ENCODE data around the gene CHI3L2. TPM values are rescaled to one million over a fixed set of nuclear protein-coding genes. Genes with fewer than 3 reads are reported as not detected.

Gene CHI3L2
- total RNA-seq, 6 donors from 2014 or later, result 2.1 to 115 (median 21.3) TPM

DNA sequence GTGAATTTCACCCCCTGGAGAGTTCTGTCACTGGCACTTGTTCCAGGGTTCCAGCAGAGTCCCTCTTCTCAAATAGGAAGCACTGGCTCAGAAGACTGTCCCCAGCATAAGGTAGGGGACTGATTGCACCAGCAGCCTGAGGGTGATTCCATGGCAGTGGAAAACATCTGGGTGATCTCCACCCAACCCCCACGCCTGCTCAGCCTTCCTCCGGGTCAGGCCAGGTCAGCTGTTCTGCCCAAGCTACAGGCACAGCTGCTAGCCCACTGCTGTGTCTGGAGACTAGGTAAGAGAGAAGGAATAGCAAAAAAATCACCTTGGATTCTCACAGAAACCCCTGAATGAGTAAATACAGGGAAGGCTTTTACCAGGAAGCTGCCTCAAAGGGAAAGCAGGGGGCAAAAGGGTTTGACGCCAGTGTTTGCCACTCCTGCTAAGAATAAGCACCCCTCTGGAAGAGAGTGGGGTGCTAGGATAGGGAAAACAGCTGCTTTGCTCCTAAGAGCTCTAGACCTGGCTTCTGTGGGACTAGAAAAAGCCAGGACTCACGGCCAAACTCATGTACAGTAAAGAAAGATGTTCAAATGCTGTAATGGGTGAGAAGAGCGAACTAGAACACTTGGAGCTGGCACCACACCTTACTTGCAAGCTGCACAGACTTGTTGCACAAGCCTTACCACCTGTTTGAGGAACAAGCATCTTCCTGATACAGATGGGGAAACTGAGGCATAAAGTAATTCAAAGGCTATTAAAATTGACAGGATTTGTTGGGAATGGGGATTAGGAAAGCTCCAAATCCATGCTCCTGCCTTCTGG is 26.0 kb upstream of the CHI3L2 start:
- H3K9me3 ChIP-seq, result no peaks in the 10 kb centered on the region
- no peaks in the 10 kb centered on the region for H3K27me3 ChIP-seq
- H3K4me1 ChIP-seq, result peaks cover 40 to 81% (median 58%) of the 10 kb centered on the region in 4 donors
- TF ChIP-seq, protein P1, sequence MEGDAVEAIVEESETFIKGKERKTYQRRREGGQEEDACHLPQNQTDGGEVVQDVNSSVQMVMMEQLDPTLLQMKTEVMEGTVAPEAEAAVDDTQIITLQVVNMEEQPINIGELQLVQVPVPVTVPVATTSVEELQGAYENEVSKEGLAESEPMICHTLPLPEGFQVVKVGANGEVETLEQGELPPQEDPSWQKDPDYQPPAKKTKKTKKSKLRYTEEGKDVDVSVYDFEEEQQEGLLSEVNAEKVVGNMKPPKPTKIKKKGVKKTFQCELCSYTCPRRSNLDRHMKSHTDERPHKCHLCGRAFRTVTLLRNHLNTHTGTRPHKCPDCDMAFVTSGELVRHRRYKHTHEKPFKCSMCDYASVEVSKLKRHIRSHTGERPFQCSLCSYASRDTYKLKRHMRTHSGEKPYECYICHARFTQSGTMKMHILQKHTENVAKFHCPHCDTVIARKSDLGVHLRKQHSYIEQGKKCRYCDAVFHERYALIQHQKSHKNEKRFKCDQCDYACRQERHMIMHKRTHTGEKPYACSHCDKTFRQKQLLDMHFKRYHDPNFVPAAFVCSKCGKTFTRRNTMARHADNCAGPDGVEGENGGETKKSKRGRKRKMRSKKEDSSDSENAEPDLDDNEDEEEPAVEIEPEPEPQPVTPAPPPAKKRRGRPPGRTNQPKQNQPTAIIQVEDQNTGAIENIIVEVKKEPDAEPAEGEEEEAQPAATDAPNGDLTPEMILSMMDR (IDR thresholded peaks at IDR 0.05), result no peak
- no peak for TF ChIP-seq POLR2AphosphoS5 (IDR thresholded peaks at IDR 0.05)
- TF ChIP-seq EP300 (IDR thresholded peaks at IDR 0.05), result no peak
- TF ChIP-seq POLR2A (IDR thresholded peaks at IDR 0.05), result no peak
- 43 to 76% methylated on average over 3 to 5 of the region's 5 CpGs for WGBS, 2 donors
- peak overlapping the region in 2 of 4 donors; percentile 43 to 46 for H3K4me3 ChIP-seq
- peaks cover 0 to 17% (median 6%) of the 10 kb centered on the region in 4 donors for H3K36me3 ChIP-seq
- peak overlapping the region; percentile 59 to 93 (median 86) for H3K27ac ChIP-seq
- ATAC-seq (ENCODE audit: low FRiP score in 2 of 2) (no peak), DNase-seq (no peak)

DNA sequence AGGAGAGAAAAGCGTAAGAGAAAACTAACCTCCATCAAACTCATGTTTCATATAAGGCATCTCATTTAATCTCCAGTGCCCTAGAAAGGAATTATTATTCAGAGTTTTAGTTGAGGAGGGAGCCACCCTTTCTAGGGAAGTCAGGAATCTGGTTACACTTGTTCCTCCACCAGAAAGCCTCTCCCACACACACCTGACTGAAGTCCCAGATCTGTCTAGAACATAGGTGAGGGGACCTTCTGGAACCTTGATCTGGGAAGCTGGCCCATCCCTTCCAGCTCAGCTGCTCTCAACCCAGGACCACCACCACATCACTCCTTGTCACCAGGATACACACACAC is 25.2 kb upstream of the CHI3L2 start:
- no peak for TF ChIP-seq POLR2A (IDR thresholded peaks at IDR 0.05)
- no peak for TF ChIP-seq POLR2AphosphoS5 (IDR thresholded peaks at IDR 0.05)
- no peak for TF ChIP-seq EP300 (IDR thresholded peaks at IDR 0.05)
- TF ChIP-seq, protein P1 (IDR thresholded peaks at IDR 0.05), result no peak
- Histone ChIP-seq H3K9me3 (no peaks in the 10 kb centered on the region), H3K4me3 (no peak overlapping the region), H3K27ac (peak overlapping the region; percentile 91 to 95 (median 93)), H3K36me3 (peaks cover 0 to 9% (median 3%) of the 10 kb centered on the region in 4 donors), H3K27me3 (no peaks in the 10 kb centered on the region), H3K4me1 (peaks cover 40 to 76% (median 51%) of the 10 kb centered on the region in 4 donors)
- no peak for ATAC-seq (ENCODE audit: low FRiP score in 2 of 2)
- DNase-seq, result no peak
- 94 to 97% methylated on average over 1 of the region's 1 CpG for WGBS, 2 donors

DNA sequence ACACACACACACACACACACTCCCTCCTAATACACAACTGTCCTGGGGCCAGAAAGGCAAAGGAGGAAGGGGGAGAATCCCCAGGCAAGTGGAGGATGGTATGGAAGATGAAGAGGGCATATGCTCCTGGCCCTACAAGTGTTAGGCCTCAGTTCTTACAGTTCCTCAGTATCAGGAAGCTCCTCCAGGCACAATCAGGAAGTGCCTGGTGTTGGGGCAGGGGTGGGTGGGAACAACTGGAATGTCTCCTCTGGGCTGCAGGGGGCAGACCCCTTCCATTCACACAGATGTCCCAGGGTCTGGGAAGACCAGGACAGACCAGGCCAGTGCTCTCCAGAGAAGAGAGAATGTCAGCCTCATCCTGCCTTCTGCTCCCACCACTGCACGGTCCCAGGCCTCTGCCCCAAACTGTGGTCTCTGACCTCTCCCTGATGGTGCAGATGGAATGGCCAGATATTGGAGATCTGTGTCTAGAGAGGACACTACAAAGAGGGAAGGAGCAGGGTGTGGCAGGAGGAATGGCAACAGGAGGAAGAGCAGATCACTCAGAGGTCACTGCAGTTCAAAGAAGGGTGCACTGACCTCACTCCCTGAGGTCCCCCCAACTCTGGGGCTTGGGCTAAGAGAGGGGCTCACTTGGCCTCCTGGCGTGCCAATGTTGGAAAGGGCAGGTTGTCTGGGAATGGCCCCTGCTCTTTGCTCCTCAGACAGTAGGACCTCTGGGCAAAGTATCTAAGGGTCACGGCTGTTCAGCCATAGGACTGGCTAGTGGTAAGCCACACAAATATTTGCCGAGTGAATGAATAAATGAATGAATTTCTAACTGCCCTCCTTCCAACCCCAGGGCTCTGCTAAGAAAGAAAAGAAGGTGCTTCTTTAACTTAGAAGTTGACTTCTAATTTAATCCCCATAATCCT is 24.5 kb upstream of the CHI3L2 start:
- no peak for TF ChIP-seq POLR2A (IDR thresholded peaks at IDR 0.05)
- TF ChIP-seq, protein P1 (IDR thresholded peaks at IDR 0.05), result no peak
- no peak for TF ChIP-seq POLR2AphosphoS5 (IDR thresholded peaks at IDR 0.05)
- no peak for TF ChIP-seq EP300 (IDR thresholded peaks at IDR 0.05)
- DNase-seq (no peak), ATAC-seq (ENCODE audit: low FRiP score in 2 of 2) (no peak)
- H3K27ac ChIP-seq, result peak overlapping the region; percentile 91 to 95 (median 93)
- H3K27me3 ChIP-seq, result no peaks in the 10 kb centered on the region
- peaks cover 40 to 72% (median 49%) of the 10 kb centered on the region in 4 donors for H3K4me1 ChIP-seq
- peak overlapping the region in 3 of 4 donors; percentile 54 to 79 (median 57) for H3K4me3 ChIP-seq
- WGBS, 2 donors, result 60 to 65% methylated on average over 4 of the region's 4 CpGs
- H3K9me3 ChIP-seq, result no peaks in the 10 kb centered on the region
- peaks cover 0 to 5% (median under 1%) of the 10 kb centered on the region in 4 donors for H3K36me3 ChIP-seq

DNA sequence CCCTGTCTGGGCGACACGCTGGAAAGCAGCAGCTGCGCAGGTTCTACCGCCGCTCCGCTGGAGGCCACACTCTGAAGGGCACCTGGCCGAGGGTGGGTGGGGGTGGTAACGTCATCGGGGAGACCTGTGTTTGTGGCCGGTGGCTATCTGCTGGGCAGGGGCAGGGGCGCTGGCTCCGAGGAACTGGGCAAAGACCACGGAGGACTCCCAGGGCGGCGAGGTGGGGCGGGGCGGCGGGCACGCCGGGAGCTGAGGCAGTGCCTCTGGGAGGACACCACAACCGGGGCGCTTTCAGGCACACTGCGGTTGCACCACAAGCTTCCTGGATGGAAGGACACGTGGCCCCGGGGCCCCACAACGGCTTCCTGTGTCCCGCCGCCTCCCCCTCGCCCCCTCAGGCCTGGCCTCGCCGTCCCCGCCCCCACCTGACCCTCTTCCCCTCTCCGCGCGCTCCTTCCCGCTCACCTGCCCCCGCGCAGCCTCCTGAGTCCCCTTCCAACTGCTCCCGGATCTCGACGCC is 23.8 kb upstream of the CHI3L2 start:
- TF ChIP-seq POLR2AphosphoS5 (IDR thresholded peaks at IDR 0.05) (peak; percentile 41 to 54), POLR2A (IDR thresholded peaks at IDR 0.05) (peak in 1 of 4 donors; percentile 24)
- TF ChIP-seq, protein P1 (IDR thresholded peaks at IDR 0.05), result no peak
- Histone ChIP-seq H3K27me3 (no peaks in the 10 kb centered on the region), H3K4me3 (peak overlapping the region; percentile 54 to 79 (median 63)), H3K36me3 (no peaks in the 10 kb centered on the region), H3K9me3 (no peaks in the 10 kb centered on the region), H3K27ac (peak overlapping the region; percentile 91 to 95 (median 93)), H3K4me1 (peaks cover 40 to 65% (median 49%) of the 10 kb centered on the region in 4 donors)
- peak; percentile 80 to 82 for ATAC-seq (ENCODE audit: low FRiP score in 2 of 2)
- DNase-seq, result peak; percentile 95 to 96
- 6 to 38% methylated on average over 3 to 39 of the region's 41 CpGs for WGBS, 2 donors

Measured in upper lobe of left lung (tissue), 6 donors.